Hematopoietic multipotent progenitor cell (in vitro differentiated cells): ENCODE results near the gene ISG15. TPM values are rescaled to one million over a fixed set of nuclear protein-coding genes. Genes with fewer than 3 reads are reported as not detected.
"Not testable (repeated sequence)": the region's sequence is repeated elsewhere in the genome, so short reads cannot be mapped to it uniquely, and the experiment has no call there.

Source experiments
- DNase-seq, 3 donors: peaks; one replicate each; pipeline ENCODE4 v3.0.0-alpha.2; 2011 to 2015; ENCODE audit warnings: low read depth in 2 of 3, low spot score in 2 of 3
- total RNA-seq: library from RNA; depleted of rRNA; stranded (reverse); fragments of >200 nt; gene quantifications from one replicate; pipeline ENCODE4 v1.2.3, GENCODE V29; 2012

Gene ISG15
- total RNA-seq, 1 donor: 76.2 TPM

DNA sequence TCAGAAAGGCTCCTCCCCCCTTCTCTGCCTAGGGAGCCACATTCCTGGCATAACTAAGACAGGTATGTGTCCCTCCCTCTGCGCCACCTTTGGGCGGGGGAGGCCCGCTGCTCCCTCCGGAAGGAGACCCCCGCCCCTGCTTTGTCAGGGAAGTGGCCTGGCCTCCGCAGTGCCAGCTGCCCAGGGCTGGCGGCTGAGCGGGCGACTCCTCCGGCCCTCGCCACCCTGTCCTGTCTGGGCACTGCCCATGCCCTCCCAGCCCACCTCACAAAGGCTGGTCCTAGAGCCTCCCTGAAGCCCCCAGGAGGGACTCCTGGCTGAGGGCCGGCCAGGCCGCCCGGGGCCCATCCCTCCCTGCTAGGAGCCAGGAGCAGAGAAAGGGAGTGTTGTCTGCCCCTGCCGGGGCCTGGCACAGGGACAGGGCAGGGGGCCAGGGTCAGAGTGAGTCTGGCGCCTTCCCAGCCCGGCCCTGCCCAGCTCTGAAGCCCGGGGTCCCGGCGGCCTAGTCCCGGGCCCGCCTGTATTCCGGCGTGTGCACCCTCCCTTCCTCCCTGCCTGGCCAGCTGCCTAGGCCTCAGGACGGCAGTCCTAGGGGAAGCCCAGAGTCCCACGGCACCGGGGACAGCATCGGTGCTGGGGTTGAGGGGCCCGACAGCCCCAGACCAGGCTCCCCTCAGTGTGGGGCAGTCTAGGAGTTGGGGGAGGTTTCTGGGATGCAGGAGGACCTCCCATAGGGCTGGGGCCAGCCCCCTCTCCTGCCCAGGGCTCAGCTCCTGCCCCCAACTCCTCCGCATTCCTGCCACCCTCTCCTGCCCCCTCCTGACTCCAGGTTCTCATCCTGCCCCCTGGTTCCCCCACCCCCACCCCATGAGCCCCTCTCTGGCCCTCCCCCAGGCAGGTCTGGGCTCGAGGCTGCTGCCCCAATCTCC lies 11.7 kb downstream of the ISG15 start:
- no peak for DNase-seq

DNA sequence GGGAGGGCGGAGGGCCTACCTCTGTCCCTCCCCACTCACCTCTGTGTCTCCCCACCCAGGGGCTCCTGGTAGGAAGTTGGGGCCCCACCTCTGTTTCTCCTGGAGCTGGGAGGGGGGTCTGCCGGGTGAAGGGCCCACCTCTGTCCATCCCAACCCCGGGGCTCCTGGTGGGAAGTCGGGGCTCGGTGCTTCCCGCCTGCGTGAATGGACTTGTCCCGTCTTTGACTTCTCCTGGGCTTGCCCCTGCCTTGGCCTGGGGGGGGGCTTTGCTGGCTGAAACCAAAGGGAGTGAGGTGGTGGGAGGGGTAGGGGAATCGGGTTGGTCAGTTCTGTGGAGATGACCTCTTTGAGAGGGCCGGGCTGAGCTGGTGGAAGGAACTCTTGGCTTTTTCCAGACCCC lies 12.4 kb downstream of the ISG15 start:
- no peak for DNase-seq

DNA sequence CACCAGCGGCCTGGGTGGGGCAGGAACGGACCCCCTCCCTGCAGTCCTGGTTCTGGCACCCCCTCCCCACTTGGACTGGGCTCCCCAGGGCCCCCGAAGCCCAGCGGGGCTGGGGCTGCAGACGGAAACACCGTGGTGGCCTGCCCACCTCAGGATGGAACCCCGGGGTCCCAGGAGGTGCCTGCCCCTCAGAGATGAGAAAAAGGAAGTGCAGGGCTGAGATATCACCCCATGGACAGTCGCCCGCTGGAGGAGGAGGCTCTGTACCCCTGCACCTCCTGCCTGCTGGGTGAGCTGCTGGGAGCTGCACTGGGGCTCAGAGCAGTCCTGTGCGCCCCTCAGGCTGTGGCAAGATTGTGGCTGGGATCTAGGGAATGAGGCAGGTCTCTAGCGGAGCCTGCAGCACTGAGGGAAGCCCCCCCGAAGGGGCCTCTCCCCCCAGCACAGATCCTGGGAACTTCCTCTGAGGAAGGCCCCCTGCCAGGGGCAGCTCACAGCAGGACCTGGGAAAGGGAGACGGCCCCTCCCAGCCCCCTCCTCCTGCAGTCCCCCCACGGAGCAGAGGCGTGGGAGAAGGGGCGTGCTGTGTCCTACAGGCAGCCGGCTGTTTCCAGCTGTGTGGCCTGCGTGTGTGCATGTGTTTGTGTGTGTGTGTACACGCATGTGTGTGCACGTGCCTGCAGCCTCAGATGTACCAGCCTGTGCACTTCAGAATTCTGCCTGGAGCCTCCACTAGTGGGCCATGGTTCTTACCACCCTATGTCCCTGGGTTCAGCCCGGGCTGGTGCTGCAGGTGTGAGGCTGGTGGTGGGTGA lies 13.5 kb downstream of the ISG15 start:
- no peak for DNase-seq

DNA sequence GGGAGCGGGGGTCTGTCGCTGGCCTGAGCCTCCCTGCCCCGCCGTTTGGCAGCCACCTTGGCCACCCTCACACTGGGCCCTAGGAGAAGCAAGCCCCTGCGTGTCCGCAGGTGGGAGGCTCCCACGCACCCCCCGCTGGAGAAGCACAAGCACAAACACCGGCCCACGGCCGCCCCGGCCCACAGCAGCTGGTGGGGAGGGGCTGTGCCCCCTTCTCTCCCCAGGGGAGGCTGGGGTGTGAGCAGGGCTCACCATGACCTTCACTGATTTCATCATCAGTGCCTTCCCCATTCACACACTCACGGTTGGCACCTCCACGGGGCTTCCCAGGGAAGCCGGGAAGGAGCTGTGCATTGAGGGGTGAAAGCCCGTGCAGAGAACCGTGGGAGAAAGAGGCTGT lies 14.5 kb downstream of the ISG15 start:
- DNase-seq: no peak

DNA sequence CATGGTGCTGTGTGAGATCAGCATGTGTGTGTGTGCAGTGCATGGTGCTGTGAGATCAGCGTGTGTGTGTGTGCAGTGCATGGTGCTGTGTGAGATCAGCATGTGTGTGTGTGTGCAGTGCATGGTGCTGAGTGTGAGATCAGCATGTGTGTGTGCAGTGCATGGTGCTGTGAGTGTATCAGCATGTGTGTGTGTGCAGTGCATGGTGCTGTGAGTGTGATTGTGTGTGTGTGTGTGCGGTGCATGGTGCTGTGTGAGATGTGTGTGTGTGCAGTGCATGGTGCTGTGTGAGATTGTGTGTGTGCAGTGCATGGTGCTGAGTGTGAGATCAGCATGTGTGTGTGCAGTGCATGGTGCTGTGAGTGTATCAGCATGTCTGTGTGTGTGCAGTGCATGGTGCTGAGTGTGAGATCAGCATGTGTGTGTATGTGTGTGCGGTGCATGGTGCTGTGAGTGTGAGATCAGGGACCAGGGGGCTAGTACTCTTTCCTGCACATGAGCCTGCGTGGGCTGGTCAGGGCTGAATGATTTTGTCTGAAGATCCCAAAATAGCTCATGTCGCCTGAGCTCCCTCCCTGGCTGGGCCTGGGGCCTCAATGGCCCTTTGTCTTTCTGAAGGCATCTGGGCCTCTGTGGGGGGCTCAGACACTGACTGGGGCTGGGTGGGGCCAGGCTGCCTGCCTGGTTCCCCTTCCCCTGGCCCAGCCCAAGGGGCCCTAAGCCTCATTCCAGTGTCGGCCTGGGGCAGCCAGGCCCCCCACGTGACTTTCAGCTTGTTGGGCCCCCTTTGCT lies 17.8 kb downstream of the ISG15 start:
- not testable (repeated sequence) for DNase-seq

DNA sequence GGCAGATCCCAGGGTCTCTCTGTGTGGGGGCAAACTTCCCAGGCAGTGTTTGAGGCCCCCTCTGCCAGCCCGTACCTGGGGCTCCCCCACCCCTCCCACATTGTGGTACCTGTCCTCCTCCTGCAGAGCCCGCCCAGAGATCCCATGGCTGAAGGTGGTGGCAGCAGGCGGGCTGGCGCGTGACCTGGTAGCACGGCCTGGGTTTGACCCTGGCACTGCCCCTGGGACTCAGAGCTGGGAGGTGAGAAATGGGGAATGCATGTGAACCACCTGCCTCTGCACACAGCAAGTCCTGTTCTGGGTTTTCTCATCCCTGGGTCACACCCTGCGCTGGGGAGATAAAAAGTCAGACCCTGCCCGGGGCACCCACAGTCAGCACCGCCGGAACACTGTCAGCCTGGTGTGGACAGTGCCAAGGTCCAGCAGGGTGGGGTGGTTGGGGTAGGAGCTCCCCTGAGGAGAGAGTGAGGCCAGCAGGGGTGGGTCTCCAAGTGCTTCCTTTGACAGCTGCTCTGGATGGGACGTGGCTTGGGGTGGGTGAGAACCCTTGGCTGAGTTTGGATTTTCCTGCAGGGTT lies 18.4 kb downstream of the ISG15 start:
- DNase-seq: no peak

DNA sequence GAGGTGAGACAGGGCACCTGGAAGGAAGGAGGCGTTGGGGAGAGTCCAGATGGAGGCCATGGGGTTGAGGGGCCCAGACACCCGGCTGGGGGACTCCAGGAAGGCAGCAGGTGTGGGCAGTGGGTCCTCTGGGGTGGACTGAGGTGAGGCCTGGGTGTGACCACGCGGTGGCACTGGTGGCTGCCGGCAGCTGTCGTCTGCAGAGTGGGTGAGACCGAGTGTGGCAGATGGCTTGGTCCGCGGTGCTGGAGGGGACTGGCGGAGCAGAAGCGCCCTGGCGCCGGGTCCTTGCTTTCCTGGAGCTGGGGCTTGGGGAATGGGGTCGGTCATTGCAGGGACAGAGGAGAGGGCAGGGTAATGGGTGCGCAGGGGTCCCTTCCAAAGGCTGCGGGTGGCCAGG lies 19.1 kb downstream of the ISG15 start:
- DNase-seq: peak in 1 of 3 donors; percentile 44

DNA sequence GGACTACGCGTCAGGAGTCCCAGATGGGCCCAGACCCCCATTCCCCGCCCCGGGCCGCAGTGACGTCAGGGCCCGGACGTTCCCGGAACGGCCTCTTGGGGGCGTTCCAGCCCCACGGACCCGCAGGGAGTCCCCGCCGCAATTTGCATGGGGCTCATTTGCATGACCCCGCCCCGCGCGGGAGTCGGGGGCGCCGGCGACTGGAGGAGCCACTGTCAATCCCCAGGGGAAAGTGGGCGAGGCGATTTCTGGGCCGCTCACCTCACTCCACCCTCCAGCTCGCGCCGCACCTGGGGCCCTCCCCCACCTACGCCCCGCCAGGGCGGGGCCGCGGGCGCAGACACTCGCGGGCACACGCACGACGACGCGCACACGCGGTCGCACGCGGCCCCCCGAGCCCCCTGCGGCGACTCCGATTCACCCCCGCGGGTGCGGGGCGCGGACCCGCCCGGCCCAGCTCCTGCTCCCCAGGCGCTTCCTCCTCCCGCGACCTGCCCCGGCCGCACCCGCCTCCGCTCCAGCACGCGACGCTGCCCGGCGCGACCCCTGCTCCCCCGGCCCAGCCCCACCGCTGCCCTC lies 19.8 kb downstream of the ISG15 start:
- peak; percentile 64 to 91 (median 90) for DNase-seq

DNA sequence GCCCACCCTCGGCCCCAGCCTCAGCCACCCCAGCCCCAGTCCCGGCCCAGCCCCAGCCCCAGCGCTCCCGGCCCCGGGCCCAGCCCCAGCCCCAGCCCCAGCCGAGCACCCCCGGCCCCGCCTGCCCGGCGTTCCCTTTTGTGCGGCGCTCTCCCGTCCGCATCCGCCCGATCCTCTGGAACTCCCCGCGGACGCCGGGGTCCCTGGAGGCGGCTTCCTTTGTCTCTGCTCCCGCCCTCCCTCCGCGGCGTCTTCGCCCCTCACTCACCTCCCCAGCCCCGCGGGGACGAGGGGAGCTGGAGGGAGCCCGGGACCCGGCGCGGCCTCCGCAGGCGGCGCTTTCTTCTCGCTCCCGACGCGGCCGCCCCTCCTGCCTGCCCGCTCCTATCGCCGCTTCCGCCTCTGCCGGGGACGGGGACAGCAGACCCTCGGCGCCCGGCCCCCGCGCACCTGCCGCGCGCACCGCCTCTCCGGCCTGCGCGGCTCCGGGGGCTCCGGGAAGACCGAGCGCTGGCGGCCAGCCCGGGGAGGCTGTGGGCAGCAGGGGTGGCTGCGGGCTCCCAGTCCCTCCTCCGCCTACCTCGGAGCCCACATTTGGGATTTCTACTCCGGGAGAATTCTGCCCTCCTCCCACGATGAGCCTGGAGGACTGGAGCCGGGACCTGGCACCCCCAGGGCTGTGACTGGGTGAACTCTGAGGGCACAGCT lies 20.6 kb downstream of the ISG15 start:
- DNase-seq: no peak

DNA sequence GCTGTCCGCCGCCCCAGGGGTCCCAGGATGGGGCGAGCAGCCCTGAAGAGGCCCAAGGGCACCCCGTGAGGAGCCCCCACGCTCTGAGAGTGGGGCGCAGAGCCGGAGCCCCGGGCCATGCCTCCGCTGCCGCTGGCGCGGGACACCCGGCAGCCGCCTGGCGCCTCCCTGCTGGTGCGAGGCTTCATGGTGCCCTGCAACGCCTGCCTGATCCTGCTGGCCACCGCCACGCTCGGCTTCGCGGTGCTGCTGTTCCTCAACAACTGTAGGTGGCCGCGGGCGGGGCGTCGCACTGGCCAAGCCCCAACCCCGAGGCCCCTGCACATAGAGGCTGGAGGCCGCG lies 21.1 kb downstream of the ISG15 start:
- peak in 1 of 3 donors; percentile 33 for DNase-seq

DNA sequence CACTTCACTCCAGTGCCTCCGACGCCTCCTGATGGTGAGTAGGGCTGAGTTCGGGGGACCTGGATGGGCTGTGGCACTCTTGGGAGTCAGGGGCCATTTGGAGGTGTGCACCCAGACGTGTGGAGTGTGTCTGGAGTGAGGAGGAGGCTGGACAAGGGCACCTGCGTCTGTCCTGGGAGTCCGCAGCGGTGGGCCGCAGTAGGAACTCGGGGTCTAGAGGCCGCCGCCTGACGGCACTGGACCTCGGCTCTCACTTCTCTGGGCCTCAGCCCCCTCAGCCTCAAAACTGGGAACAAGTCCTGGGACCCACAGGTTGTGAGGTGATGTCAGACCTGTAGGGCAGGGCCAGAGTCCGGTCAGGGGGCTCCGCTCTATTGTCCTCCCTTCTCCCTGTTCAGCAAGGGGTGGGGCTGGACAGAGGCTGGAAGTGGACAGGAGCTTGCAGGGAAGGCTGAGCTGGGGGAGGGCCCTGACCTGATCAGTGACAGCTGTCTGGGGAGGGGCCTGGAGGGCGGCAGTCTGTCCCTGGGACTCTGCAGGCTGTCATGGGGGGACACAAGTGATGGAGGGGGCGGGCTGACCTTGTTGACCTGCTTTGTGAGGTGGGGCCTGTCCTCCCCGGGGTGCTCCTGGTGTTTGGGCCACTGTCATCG lies 22.1 kb downstream of the ISG15 start:
- DNase-seq: no peak

DNA sequence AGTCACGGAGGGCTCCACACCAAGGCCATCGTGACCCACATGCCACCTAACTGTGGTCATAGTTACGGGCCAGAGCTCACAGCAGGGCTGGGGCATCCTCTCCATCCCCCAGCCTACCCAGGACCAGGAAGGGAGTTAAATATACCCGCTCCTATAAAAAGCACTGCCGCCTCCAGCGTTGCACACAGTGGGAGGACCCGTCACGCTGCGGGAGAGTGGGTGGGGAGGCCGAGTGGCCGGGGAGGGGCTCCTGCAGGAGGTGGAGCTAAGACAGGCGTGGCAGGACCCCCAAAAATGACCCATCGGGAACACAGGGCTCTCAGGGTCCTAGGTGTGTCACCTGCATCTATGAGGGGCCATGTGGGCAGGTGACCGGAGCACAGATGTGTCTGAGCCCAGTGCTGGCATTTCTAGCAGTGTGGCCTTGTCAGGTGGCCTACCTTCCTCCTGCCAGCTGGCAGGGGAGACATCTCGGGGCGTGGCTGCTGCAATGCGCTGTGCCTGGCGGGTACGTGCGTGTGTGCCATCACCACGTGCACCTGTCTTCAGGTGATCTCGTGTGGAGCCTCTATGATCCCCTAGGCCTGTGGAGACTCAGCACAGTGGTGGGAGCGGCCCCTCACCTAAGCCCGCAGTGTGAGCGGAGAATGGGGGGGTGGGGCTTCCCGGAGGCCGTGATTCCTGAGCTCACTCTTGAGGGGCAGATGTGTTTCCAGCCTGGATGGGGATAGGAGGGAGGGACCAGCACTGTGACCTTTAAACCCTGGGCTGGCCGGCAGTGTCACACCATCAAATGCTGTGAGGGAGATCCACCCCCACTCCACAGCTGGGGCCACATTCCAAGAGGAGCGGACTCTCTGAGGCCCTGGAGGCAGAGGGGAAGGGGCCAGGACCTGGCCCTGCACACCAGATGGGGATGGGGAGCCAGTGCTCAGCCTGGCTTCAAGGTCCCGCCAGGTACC lies 24.4 kb downstream of the ISG15 start:
- DNase-seq: no peak

DNA sequence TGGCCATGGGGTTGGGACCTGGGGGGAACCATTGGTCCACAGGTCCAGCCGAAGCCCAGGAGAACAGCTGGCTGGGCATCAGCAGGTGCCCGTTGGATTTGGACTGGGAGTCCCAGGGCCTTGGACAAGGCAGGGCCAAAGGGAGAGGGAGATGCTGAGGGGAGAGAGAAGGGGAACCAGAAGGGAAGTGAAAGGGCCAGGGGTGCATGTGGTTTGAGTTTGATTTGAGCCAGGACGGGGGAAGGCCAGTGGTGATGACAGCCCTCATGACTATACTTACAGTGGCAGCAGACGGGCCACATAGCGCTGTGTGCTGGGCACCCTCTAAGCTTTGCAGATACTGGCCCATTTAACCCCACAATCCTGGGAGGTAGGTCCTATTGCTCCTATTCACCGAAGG lies 25.4 kb downstream of the ISG15 start:
- DNase-seq: peak in 1 of 3 donors; percentile 42

DNA sequence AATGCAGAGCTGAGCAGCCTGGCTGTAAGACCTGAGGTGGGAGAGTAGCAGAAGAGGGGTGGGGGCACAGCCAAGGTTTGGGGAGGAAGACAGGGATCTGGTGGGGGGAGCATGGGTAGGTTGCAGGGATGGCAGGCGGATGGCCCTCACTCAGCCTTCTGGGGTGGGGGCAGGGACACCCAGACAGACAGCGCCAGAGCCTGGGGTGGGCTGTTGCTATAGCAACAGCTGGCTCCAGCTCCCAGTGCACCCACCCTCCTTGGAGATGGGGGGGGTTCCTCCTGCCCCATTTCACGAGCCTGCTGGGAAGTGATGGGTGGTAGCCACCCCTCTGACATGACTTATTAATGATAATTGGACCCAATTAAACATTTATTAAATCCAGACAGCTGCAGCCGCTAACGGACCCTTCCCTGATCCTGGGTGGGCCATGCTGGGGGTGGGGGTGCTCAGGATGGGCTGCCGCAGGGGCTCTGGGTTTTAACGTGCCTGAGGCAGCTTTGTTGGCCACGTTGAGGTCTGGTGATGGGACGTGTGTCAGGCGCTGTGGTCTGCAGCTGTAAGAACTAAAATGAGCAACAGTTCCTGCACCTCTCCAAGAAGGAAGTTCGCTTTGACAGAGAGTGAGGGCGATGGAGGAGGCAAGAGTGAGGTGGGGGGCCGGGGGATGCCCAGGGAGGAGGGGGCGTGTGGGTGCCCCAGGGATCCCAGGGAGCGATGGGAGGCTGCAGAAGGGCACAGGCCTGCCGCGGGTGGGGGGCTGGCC lies 26.0 kb downstream of the ISG15 start:
- peak in 1 of 3 donors; percentile 55 for DNase-seq

DNA sequence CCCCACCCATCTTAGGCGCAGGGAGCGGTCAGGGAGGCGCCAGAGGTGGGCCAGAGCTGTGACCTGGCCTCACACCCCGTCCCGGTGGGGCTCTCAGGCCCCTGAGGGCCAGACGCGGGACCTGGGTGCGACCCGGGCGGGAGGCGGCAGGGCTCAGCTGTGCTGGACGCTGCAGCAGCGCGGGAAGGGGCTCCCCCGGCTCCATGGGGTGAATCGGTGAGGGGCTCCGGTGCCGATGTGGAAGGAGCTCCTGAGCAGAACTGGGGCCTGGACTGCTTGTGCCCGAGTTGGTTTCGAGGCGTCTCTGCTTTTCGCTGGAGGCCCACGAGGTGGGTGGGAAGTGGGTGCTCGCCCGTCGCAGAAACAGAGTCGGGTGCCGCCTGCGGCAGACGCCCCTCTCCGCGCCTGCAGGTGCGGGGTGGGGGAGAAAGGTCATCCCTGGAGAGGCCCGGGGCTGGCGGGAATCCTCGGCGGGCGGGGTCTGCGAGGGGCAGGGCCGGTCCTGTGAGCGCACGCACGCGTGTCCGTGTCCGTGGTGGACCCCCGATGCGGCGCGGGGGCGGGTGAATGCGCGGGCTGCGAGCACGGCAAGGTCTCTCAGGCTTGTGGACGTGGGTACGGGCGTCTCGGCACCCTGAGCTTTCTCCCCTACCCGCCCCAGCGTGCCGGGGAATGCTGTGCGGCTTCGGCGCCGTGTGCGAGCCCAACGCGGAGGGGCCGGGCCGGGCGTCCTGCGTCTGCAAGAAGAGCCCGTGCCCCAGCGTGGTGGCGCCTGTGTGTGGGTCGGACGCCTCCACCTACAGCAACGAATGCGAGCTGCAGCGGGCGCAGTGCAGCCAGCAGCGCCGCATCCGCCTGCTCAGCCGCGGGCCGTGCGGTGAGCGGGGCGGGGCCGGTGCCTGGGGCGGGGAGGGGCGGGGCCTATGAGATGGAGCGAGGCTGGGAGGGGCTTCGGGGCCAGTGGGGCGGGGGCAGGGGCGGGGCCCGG lies 27.0 kb downstream of the ISG15 start:
- DNase-seq: peak; percentile 72 to 84 (median 79)

DNA sequence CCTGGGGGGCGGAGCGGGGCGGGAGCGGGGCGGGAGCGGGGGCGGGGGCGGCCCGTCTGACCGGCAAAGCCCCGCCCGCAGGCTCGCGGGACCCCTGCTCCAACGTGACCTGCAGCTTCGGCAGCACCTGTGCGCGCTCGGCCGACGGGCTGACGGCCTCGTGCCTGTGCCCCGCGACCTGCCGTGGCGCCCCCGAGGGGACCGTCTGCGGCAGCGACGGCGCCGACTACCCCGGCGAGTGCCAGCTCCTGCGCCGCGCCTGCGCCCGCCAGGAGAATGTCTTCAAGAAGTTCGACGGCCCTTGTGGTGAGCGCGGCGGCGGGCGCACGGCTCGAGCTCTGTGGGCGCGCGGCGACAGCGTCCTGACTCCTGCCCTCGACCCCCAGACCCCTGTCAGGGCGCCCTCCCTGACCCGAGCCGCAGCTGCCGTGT lies 27.8 kb downstream of the ISG15 start:
- no peak for DNase-seq
